ENCODE results near the gene PTPN1.

The PTPN1 gene

GRCh38 chr20:50515471-50516106 lies 5.4 kb downstream of the PTPN1 start (continued):
- TF ChIP-seq ATF2 (tag by site-specific recombination; IDR thresholded peaks at IDR 0.05; ENCODE audit: low read depth): no peak
- no peak for TF ChIP-seq CTCF (tag by site-specific recombination; IDR thresholded peaks at IDR 0.05)
- no peak for TF ChIP-seq ZNF549 (tag by site-specific recombination; IDR thresholded peaks at IDR 0.05)
- TF ChIP-seq ZNF791 (tag by site-specific recombination; IDR thresholded peaks at IDR 0.05): no peak
- TF ChIP-seq ZNF221 (tag by site-specific recombination; IDR thresholded peaks at IDR 0.05; ENCODE audit: borderline replicate concordance): no peak
- no peak for TF ChIP-seq ZNF26 (tag by site-specific recombination; IDR thresholded peaks at IDR 0.05)
- no peak for TF ChIP-seq ZNF692 (tag by site-specific recombination; IDR thresholded peaks at IDR 0.05)
- TF ChIP-seq ZNF558 (tag by site-specific recombination; IDR thresholded peaks at IDR 0.05): no peak
- no peak for TF ChIP-seq EGR2 (tag by site-specific recombination; IDR thresholded peaks at IDR 0.05; ENCODE audit: low read depth)
- TF ChIP-seq PRDM4 (tag by site-specific recombination; IDR thresholded peaks at IDR 0.05): no peak
- TF ChIP-seq ZNF670 (tag by site-specific recombination; IDR thresholded peaks at IDR 0.05; ENCODE audit: low read depth): no peak
- no peak for TF ChIP-seq ELK4 (IDR thresholded peaks at IDR 0.05; ENCODE audit: borderline replicate concordance, low read depth, low read length)
- TF ChIP-seq ZNF146 (tag by site-specific recombination; IDR thresholded peaks at IDR 0.05): no peak

- H3K36me3 ChIP-seq (ENCODE audit: control insufficient read depth in 2 of 2, insufficient read depth in 1 of 2, low read length in 2 of 2): peaks cover 0 to 2% of the 10 kb centered on the region in 2 experiments; a peak in 1 of 3 replicates
- no peak overlapping the region for H3K27ac ChIP-seq (ENCODE audit: extremely low read depth, low read depth, low read length)
- no peaks in the 10 kb centered on the region for H3K9me3 ChIP-seq (ENCODE audit: control insufficient read depth, insufficient read depth, low read depth, low read length)
- peaks cover 35% of the 10 kb centered on the region for H3K4me1 ChIP-seq (ENCODE audit: control insufficient read depth, insufficient read depth, low read length)
- POLR2A ChIA-PET: no interaction called here
- CTCF ChIA-PET: interaction anchor here (1.2 to 1.5 kb wide), 5 partner anchors 12 to 72 kb away, joined by 3 to 5 read pairs (median 4); no protein-coding TSS in a partner anchor
- no peak overlapping the region for H3K4me3 ChIP-seq (ENCODE audit: low read depth, low read length)
- TF ChIP-seq SP7 (tag by site-specific recombination; IDR thresholded peaks at IDR 0.05) (peak; percentile 18), ZXDB (tag by site-specific recombination; IDR thresholded peaks at IDR 0.05) (no peak), KLF16 (tag by site-specific recombination; IDR thresholded peaks at IDR 0.05) (0 out of 2 replicates have a peak, but pooled peaks have one; percentile 35), PRDM10 (tag by site-specific recombination; IDR thresholded peaks at IDR 0.05) (peak; percentile 77), ZNF146 (tag by site-specific recombination; IDR thresholded peaks at IDR 0.05) (no peak), PRDM4 (tag by site-specific recombination; IDR thresholded peaks at IDR 0.05) (peak; percentile 80)
These were observed 6.2 kb downstream of the PTPN1 start for GRCh38 chr20:50516180-50516934.
